Measurements from ENCODE around the gene SLC35F1. TPM values are rescaled to one million over a fixed set of nuclear protein-coding genes. Genes with fewer than 3 reads are reported as not detected.

The SLC35F1 gene
- total and polyA plus RNA-seq, 2 donors (not counting 3 experiments of a cell fraction or from before 2014, with no cell fraction given) = not detected

- no peaks in the 10 kb centered on the region for H3K4me1 ChIP-seq (ENCODE audit: control insufficient read depth, extremely low read depth, insufficient read depth, low read length)
- no peak for TF ChIP-seq EZH2 (IDR thresholded peaks at IDR 0.05; ENCODE audit: borderline replicate concordance, low read depth, low read length, severe bottlenecking)
- TF ChIP-seq MYC (IDR thresholded peaks at IDR 0.05; ENCODE audit: low read depth, low read length) = no peak
- no peak for TF ChIP-seq GATA2 (IDR thresholded peaks at IDR 0.05; ENCODE audit: insufficient read depth, insufficient read length, low read depth, low read length)
- no peak for TF ChIP-seq MAX (IDR thresholded peaks at IDR 0.05; ENCODE audit: insufficient read depth, insufficient read length)
- no peak for TF ChIP-seq FOS (IDR thresholded peaks at IDR 0.05; ENCODE audit: borderline replicate concordance, insufficient read depth, low read length)
- TF ChIP-seq, protein P1, sequence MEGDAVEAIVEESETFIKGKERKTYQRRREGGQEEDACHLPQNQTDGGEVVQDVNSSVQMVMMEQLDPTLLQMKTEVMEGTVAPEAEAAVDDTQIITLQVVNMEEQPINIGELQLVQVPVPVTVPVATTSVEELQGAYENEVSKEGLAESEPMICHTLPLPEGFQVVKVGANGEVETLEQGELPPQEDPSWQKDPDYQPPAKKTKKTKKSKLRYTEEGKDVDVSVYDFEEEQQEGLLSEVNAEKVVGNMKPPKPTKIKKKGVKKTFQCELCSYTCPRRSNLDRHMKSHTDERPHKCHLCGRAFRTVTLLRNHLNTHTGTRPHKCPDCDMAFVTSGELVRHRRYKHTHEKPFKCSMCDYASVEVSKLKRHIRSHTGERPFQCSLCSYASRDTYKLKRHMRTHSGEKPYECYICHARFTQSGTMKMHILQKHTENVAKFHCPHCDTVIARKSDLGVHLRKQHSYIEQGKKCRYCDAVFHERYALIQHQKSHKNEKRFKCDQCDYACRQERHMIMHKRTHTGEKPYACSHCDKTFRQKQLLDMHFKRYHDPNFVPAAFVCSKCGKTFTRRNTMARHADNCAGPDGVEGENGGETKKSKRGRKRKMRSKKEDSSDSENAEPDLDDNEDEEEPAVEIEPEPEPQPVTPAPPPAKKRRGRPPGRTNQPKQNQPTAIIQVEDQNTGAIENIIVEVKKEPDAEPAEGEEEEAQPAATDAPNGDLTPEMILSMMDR (IDR thresholded peaks at IDR 0.05; ENCODE audit: extremely low read depth in 1 of 2, insufficient read depth in 1 of 2, low read depth in 1 of 2, low read length in 2 of 2) = no peak
- no peak overlapping the region for H2AFZ ChIP-seq (ENCODE audit: low read depth, low read length)
- intact Hi-C loops (cut with micrococcal nuclease) (no loop called here), dilution Hi-C loops (cut with MboI; ENCODE audit: extremely low pct_ligation_motif_present, low sequenced_read_pairs) (no loop called here)
- no peaks in the 10 kb centered on the region for H3K36me3 ChIP-seq (ENCODE audit: control insufficient read depth in 2 of 2, extremely low read depth in 1 of 2, insufficient read depth in 2 of 2, low read length in 2 of 2)
- H3K9me1 ChIP-seq (replicated peaks; ENCODE audit: control insufficient read depth, extremely low read depth, insufficient read depth, low read length) = no peaks in the 10 kb centered on the region
- no peaks in the 10 kb centered on the region for H3K79me2 ChIP-seq (ENCODE audit: control insufficient read depth, insufficient read depth, low read length)
- no TSS peak for BruUV-seq (replicated peaks)
- H4K20me1 ChIP-seq (replicated peaks; ENCODE audit: control insufficient read depth, extremely low read depth, insufficient read depth, low read length) = no peaks in the 10 kb centered on the region
- no peak overlapping the region for H3K27ac ChIP-seq (ENCODE audit: insufficient read depth, low read depth, low read length)
- H3K9me3 ChIP-seq (replicated peaks; ENCODE audit: control insufficient read depth, insufficient read depth, low read length) = no peaks in the 10 kb centered on the region
- FAIRE-seq (no peak), DNase-seq (ENCODE audit: low read depth, low spot score) (no peak)
- POLR2A ChIA-PET = no interaction called here
- no peak overlapping the region for H3K4me2 ChIP-seq (ENCODE audit: insufficient read depth, low read length)
- CTCF ChIA-PET = interaction anchor here (0.6 kb wide), 1 partner anchor 497 kb away, joined by 3 read pairs; no protein-coding TSS in a partner anchor
- H3K9ac ChIP-seq (replicated peaks; ENCODE audit: extremely low read depth, insufficient read depth, low read length) = no peak overlapping the region
- H3K27me3 ChIP-seq (ENCODE audit: control insufficient read depth in 2 of 2, insufficient read depth in 2 of 2, low read length in 2 of 2) = no peaks in the 10 kb centered on the region
- H3K4me3 ChIP-seq (replicated peaks in 1 of 3; ENCODE audit: insufficient read depth in 1 of 3, low read depth in 1 of 3, low read length in 3 of 3) = no peak overlapping the region
These were observed 308.2 kb downstream of the SLC35F1 start for GRCh38 chr6:118215269-118215668.

Data from endothelial cell of umbilical vein (primary cell).